ENCODE results near the gene LMNB1.

Gene LMNB1

DNA sequence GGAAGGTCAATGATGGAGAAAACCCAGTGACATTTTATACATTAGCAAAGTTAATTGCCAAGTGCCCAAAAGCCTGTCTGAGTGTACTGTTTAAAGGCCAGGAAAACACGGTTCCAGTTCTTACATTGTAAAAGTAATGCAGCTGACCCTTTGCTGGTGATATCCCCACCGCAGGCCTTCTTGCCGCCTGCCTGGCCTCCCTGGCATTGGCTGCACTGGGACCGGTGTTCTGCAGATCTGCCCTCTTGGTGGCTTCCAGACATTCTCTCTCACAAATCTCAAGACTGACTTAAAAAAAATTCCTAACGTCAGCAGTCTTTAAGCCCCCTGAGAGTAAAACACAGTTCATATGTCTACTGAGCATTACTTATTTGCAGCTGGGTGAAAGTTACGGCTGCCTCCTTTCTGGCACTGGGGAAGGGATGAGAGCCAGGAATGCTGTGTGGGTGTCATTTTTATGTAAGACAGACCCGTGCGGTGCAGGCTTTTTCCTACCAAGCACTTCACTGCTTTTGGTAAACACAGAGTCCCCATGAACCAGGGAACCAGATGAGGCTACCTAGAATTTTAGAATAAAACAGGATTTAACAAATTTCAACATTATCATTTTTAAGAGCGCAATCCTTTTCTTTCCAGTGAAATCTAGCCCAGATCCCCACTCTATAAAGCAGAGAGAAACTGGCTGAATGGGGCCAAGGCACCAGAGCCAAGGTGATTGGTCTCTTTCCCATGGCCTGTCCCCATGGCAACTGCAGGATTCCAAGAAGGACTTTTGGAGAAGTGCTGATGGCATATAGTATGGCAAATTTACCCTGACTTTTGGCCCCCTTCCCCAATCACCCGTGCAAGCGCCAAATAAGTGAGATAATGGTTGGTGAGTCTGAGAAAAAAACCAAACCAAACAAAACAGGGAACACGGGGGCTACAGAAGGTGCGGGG is 80.8 kb downstream of the LMNB1 start:
- DNase-seq: no peak

DNA sequence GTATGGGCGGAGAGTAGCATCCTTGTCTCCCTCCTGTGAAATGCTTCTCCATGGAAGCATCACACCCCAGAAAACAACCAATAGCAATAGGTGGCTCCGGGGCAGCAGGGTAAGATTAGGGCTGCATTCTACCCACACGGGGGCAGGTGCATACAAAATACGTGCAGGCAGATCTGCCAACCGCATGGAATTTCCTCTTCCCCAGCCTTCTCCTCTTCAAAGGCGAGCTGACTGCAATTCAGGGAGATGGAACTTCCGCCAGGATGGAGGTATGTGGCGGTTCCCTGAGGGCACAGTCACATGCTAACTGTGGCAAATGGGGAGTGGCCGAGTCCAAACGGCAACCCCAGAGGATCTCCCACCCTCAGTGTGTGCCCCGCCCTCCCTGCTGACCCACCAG is 81.5 kb downstream of the LMNB1 start:
- DNase-seq: no peak

DNA sequence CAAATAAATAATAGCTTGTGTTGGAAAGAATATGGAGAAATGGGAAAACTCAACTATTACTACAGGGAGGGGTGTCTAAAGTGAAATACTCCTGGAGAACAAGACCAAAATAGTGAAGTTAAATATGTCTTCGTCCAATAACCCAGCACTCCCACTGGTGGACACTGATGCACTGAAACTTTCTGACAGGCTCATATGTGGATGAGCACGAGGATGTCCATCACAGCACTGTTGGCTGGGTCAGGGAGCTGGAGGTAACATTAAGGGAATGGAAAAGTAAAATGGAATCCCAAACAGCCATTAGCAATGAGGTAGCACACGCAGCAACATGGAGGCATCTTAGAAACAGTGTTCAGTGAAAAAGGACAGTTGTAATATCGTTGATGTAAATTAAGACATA is 86.5 kb downstream of the LMNB1 start:
- DNase-seq: no peak

DNA sequence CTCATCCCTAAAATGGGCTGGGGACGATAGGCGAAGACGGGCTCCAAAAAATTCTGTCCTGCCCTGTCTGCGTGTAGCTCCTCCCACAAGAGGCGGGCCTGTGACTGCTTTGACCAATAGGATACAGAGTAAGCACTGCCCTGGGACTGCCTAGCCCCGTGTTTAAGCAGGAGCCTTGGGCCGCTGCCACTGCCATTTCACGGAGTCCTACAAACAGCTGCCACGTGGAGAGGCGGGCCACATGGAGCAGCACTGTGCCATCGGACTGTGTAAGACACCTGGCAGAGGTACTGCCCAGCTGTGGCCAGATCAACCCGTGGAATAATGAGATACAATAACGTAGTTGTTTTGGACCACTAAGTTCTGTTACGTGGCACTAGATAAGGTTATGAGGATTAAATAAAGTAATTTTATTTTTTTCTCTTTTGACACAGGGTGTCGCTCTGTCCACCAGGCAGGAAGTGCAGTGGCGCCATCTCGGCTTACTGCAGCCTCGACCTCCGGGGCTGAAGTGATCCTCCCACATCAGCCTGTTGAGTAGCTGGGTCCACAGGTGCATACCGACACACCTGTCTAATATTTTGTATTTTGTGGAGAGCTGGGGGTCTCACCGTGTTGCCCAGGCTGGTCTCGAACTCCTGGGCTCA is 87.2 kb downstream of the LMNB1 start:
- no peak for DNase-seq

DNA sequence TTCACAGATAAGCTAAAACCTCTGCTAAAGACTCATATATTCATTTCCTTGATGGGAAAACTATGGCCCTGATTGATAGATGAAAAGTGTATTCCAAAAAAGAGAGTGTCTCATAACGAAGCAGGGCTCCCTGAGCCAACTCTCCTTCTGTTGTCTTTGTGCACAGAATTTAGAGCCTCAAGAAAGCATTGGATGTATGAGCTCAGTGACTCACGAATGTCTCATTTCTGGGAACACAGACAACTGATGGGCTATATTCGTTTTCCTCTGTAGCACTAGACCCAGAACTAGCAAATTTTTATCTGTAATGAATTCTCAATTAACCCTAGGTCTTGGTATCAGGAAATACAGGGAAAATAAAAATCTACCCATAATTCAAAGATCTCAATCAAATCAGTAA is 88.4 kb downstream of the LMNB1 start:
- DNase-seq: no peak

DNA sequence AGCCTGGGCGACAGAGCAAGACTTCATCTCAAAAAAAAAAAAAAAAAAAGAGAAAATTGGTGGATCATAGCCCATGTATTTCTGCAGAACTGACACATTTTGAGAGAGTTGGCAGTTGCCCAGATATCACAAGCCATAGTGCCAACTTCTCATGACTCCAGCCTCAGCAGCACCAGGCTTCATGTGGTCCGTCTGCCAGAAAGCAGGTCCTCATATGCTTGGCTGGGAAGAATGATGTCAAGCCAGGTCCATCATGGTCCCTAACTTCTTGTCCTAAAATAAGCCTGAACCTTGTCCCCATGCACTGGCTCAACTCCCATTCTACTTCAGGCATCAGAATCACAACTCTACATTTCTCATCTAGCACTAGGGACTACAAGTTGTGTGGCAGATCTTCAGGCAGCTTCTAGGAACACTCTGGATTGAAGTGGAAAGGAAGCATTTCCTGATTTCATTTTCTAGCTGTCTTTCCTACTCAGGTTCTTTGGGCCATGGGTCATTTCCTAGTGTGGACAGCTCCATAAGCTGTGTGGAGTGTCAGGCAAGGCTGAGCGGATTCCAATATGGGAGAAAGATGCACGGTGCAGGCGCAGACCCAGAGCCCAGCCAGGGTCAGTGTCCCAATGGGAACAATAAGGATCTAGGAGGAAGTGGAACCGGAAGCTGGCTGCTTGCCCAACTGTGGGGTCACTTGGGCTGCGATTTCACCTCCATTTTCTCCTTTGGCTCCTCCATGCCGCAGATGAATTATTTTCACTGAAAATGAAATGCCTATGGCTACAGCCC is 90.1 kb downstream of the LMNB1 start:
- DNase-seq: no peak

DNA sequence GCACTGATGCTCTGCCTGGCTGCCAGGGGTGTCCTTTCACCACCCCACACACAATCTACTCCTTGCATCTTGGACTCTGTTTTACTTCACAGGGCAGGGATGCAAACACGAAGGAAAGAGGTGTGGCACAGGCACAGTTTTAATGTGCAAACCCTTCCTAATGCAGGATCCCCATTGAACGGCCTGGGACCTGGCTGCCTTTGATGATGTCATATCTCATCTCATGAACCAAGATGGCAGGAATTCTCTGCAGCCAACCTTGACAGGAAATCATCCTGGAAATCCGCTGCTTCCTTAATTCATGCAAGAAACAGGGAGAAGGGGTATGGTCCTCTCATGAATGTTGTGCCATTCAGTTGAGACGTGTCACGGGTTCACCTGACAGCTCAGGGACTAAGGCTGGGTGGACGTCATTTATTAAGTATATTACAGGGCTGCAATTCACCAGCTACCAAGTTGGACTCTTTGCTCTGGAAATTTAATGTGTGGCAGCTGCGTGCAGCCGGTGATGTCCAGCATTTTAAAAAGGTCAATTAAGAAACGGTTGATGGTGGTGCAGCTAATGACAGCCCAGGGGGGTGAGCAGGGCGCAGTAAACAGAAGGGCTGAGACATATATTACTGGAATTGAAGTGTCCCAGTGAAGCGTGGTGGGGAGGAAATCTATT is 91.5 kb downstream of the LMNB1 start:
- DNase-seq: no peak

DNA sequence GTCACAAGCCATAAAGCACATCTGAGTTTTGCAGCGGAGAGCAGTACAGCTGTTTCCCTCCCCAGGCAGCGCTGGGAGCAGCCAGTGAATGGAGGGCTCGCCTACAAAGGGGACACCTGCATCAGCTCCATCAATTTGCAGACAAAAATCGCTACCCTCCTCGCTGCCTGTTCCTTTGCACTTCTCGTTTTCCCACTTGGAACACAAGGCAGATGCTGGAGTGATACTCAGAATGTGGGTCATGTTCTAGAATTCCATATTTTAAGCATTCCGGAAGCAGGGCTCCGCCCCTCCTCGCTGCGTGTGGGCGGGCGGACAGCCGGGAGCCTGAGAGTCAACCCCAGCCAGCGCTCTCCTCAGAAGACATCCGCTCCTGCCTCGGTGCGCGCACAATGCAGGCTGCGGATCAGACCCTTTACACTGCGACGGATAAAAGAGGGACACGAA is 92.1 kb downstream of the LMNB1 start:
- no peak for DNase-seq

DNA sequence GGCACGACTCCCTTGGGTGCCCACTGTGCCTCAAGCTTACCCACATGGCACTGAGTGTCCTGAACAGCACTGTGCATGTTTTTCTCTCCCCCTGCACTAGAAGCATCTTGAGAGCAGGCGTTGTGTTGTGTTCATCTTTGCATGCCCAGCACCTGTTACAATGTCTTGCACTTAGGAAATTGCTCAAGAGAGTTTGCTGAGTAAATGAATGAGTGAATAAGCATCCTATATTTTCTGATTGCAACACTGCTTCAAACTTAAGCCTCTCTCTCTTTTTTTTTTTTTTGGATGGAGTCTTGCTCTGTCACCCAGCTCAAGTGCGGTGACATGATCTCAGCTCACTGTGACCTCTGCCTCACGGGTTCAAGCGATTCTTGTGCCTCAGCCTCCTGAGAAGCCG is 94.5 kb downstream of the LMNB1 start:
- DNase-seq: no peak

DNA sequence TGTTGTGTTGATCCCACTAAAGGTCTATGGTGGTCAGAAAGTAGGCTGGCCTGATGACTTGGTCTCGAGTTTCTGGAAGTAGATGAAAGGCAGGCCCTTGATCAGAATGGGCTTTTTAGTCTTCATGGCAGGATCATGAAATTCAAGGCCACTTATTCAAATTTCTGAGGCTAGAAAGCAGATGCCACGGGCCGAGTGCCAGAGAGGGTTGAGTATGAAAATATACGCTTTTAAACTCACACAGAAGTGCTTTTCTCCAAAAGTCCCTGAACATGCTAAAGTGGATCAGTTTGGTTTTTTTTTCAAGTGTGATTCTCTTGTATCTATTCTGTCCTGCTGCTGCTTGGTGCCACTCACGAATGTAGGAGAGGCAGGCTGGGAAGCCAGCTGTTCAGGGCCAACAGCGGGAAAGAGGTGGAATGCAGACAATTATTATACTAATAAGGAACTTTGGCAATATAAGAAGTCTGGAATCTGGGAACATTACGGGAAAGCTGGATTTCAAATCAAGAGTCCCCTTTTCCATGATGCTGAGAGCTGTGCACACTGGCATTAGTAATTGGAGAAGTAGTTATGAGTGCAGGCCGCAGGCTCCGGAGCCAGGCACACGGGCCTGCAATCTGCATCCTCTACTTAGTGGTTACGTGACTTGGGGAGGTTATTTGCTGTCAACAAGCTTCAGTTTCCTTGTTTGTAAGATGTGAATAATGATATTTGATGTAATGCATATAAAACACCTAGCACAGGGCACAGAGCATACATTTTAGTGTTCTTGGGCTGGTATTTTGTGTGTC is 95.8 kb downstream of the LMNB1 start:
- DNase-seq: no peak

DNA sequence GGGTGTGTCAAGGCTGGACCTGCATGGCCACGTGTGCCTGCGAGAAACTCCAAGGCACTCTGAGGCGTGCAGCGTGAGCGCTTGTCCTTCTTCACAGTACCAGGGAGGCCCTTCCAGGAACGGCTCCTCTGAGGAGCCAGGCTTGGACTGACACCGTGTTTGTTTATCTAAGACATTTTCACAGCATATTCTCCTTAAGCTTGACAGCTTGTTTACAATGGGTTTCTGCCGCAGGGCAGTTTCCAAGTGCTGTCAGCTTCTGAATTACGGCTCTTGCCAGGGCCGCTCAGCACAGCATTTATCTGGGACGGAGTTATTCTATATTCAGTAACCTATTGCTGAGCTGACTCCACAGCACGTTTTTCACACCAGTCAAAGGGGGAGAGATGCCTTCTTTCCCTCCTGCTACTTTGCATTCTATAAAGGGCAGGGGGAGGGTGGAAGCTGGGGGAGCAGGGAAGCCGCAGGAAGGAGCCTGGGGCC is 98.4 kb downstream of the LMNB1 start:
- DNase-seq: no peak

DNA sequence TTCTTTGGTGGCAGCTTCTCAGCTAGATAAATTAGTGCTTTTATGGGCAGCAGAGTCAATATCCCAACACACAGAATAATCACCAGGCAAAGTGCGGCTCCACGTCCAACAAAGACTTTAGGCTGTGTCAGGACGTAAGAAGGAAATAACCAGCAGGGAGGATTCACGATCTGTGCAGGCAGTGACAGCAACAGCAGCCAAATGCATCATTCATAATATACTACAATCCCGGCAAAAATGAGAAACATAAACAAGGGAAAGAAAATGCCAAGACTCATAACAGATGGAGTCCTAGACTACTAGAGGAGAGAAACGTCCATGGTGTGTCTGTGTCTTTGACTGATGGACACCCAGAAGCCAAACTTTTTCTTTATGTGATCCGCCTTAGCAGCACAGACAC is 100.7 kb downstream of the LMNB1 start:
- DNase-seq: no peak

DNA sequence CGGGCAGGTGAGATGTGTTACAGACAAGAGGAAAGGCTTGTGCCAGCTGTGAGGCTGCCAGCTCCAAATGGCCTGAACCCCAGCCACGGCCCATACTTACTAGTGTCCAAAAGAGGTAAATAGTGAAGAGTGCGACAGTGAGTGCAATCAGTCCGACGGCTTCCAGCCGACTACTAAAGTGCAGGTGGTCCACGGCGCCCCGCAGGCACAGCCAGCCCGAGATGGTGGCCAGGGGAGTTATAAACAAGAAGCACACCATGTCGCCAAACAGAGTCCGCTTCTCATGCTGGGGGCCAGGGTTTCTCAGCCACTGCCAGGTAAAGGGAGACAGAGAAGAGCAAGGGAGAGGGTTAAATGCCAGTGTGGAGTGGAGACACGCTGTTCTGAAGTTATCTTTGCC is 101.1 kb downstream of the LMNB1 start:
- DNase-seq: no peak

DNA sequence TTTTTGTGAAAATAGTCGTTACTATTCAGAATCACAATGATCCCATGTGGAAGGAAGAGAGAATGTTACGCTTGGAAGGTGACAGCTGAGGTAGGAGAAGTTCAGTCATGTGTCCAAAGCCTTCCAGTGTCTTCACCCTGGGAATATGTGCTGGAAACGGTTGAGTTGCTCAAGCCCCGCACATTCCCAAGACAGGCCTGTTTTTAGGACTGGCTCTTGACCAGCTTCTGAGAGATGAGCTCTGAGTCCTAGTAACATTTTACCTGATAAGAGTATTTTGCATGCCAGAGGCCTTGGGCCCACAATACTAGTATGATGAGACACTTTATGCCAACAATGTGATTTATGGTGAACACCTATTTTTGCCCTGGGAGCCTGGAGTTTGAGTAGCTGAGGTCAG is 101.7 kb downstream of the LMNB1 start:
- DNase-seq: no peak

DNA sequence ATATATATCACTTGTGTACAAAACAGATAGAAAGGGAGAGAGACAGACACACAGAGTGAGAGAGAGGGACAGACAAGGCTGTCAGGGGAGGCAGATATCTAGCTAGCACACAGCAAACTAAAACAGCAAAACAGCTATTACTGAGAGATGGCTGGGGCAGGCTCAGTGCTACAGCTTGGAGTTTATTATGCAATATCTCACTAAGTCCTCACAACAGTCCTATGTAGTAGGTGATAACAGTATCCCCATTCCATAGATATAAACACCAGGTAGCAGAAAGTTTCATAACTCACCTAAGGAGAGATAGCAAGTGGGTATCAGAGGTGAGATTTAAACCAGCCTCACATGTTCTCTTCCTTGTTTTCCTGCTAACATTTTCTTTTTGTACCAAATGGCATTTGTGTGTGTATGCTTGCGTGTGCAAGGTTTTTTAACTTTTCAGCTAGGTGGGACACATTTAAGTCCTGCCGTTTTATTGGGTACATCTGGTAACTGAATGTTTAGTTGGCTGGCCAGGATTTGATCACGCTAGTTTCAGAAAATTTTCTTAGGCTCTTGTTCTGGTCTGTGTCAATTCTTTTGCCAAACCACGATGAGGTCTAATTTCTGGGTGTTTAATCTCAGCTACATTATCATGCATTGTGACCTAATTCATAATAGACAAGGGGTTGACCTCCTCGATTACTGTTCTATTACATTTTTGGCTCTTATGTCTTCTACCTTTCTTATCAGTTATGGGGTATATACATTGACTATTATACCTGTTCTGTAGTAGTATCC is 105.1 kb downstream of the LMNB1 start:
- no peak for DNase-seq

DNA sequence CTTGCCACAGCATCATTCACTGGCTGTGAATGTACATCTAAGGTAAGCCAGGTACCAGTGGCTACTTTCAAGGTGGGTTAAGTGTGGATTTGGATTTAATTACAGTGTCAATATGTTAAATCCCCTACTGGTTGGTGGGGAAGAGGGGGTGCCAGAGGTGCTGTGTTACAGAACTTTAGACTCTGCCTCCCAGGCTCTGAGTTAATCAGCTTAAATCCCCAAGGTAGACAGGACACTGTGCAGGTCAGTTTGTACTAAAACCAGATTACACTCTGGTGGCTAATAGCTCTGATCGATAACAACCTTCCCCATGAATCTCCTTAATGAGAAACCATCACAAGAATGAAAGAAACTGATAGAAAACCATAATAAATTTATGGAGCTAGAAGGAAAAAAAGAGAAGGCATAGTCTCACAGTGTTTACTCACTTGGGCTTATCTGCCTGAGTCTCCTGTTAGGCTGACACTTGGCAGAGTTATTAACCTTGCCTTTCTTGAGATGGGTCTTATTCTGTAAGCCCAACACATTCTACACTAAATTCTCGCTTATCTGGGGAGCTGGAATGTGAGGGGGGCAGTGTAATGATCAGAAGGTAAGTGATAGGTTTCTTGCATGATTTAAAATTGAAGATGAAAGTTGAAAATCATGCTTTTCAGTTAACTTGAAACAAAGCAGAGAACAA is 106.8 kb downstream of the LMNB1 start:
- DNase-seq: no peak

DNA sequence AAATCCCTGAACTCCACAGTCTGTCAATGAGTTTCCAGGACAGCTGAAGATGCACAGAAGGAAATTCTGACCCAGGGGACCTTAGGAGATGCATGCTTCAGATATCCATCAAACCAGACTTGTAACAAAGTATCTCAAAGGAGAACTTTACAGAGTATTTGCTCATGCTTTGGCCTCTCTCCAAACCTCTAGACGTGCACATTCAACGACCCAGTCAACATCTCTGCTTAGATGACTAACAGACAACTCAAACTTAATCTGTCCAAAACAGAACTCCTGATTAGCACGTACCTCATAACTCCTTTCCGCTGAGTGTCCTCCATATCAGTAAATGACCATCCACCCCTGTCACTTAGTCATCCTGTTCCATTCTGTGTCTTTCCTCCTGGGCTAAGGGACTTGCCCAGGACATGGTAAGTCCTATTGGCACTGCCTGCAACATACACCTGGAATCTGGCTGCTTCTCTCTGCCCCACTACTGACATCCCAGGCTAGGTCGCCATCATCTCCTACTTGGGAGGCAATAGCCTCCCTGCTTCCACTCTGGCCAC is 107.4 kb downstream of the LMNB1 start:
- DNase-seq: no peak
